Smooth muscle cell of the coronary artery (primary cell): ENCODE measurements around the gene SH3PXD2B. TPM values are rescaled to one million over a fixed set of nuclear protein-coding genes. Genes with fewer than 3 reads are reported as not detected.

Experiments used
- total RNA-seq: library from RNA; depleted of rRNA; stranded (reverse); fragments of >200 nt; gene quantifications from 2 replicates; pipeline ENCODE4 v1.2.3, GENCODE V29; 2014; ENCODE audit warnings: low replicate concordance

The SH3PXD2B gene
- 17.4 and 38.6 TPM in 2 replicates for total RNA-seq

GRCh38 chr5:172454358-172455086, at the start of gene SH3PXD2B:
Gene SH3PXD2B (minus strand): TSS chr5:172454525. CDS start chr5:172454352, 173 bp downstream.

GRCh38 chr5:172283020-172283861, 171.1 kb downstream of the SH3PXD2B start, which contains the start of gene UBTD2:
Gene UBTD2 (minus strand): TSS chr5:172283764. CDS start chr5:172283665, 99 bp downstream.

Other genes with a start within 250 kb of the SH3PXD2B start
- 12.9 and 22.4 TPM in 2 replicates for gene UBTD2, start 170.8 kb downstream of the SH3PXD2B start, total RNA-seq
- gene NEURL1B, start 186.7 kb upstream of the SH3PXD2B start, total RNA-seq, result 0.30 and 1.1 TPM in 2 replicates